ENCODE data around the gene CPSF4L.

The CPSF4L gene

DNA sequence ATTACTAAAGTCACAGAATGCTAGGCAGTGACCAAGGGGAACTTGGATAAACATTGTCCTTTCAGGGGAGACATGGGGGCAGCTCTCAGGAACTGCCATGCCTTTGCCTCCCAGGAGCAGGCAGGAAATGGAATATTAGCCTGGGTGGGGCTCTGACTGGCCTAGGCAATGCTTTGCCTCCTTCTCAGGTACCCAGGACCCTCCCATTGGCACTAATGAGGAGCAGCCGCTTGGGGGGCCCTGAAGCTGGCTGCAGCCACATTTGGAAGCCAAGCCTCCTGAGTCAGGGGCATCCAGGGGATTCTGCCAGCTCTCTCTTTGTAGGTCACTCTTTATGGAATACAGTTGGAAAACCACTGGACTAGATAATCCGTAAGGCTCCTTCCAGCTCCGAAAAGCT is 5.5 kb downstream of the CPSF4L start:
- no peaks in the 10 kb centered on the region for H3K9me3 ChIP-seq (ENCODE audit: control insufficient read depth, insufficient read depth, low read depth, low read length)
- H3K27ac ChIP-seq (ENCODE audit: extremely low read depth, low read depth, low read length): no peak overlapping the region
- H3K4me3 ChIP-seq (ENCODE audit: low read depth, low read length): no peak overlapping the region
- CTCF ChIA-PET: interaction anchor here (0.6 to 13.4 kb wide), 28 partner anchors 10 to 699 kb away, joined by 3 to 315 read pairs (median 6); partner anchors contain the start of genes CDC42EP4 and COG1
- no peaks in the 10 kb centered on the region for H3K36me3 ChIP-seq (ENCODE audit: control insufficient read depth in 2 of 2, insufficient read depth in 1 of 2, low read length in 2 of 2)
- H3K4me1 ChIP-seq (ENCODE audit: control insufficient read depth, insufficient read depth, low read length): no peaks in the 10 kb centered on the region
- POLR2A ChIA-PET: interaction anchor here (1.3 kb wide), 1 partner anchor 113 kb away, joined by 3 read pairs; no protein-coding TSS in a partner anchor
- TF ChIP-seq PRDM1 (tag by site-specific recombination; IDR thresholded peaks at IDR 0.05) (no peak), SP2 (tag by site-specific recombination; IDR thresholded peaks at IDR 0.05) (no peak), ZNF140 (tag by site-specific recombination; IDR thresholded peaks at IDR 0.05) (no peak), ZNF146 (tag by site-specific recombination; IDR thresholded peaks at IDR 0.05) (no peak), ZNF157 (tag by site-specific recombination; IDR thresholded peaks at IDR 0.05) (no peak), KLF1 (tag by site-specific recombination; IDR thresholded peaks at IDR 0.05) (no peak), ZNF174 (tag by site-specific recombination; IDR thresholded peaks at IDR 0.05) (no peak), HOXD13 (CRISPR knock-in tag; IDR thresholded peaks at IDR 0.05; ENCODE audit: borderline replicate concordance) (no peak), FEZF1 (tag by site-specific recombination; IDR thresholded peaks at IDR 0.05) (no peak), ZBTB8A (tag by site-specific recombination; IDR thresholded peaks at IDR 0.05) (no peak), ZNF292 (tag by site-specific recombination; IDR thresholded peaks at IDR 0.05; ENCODE audit: borderline replicate concordance, low read depth) (no peak)
- TF ChIP-seq, protein P1, sequence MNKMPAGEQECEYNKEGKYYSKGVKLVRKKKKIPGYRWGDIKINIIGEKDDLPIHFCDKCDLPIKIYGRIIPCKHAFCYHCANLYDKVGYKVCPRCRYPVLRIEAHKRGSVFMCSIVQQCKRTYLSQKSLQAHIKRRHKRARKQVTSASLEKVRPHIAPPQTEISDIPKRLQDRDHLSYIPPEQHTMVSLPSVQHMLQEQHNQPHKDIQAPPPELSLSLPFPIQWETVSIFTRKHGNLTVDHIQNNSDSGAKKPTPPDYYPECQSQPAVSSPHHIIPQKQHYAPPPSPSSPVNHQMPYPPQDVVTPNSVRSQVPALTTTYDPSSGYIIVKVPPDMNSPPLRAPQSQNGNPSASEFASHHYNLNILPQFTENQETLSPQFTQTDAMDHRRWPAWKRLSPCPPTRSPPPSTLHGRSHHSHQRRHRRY (tag by site-specific recombination; IDR thresholded peaks at IDR 0.05): no peak
- TF ChIP-seq, protein P2, sequence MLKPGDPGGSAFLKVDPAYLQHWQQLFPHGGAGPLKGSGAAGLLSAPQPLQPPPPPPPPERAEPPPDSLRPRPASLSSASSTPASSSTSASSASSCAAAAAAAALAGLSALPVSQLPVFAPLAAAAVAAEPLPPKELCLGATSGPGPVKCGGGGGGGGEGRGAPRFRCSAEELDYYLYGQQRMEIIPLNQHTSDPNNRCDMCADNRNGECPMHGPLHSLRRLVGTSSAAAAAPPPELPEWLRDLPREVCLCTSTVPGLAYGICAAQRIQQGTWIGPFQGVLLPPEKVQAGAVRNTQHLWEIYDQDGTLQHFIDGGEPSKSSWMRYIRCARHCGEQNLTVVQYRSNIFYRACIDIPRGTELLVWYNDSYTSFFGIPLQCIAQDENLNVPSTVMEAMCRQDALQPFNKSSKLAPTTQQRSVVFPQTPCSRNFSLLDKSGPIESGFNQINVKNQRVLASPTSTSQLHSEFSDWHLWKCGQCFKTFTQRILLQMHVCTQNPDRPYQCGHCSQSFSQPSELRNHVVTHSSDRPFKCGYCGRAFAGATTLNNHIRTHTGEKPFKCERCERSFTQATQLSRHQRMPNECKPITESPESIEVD (tag by site-specific recombination; IDR thresholded peaks at IDR 0.05): no peak
- TF ChIP-seq, protein P3, sequence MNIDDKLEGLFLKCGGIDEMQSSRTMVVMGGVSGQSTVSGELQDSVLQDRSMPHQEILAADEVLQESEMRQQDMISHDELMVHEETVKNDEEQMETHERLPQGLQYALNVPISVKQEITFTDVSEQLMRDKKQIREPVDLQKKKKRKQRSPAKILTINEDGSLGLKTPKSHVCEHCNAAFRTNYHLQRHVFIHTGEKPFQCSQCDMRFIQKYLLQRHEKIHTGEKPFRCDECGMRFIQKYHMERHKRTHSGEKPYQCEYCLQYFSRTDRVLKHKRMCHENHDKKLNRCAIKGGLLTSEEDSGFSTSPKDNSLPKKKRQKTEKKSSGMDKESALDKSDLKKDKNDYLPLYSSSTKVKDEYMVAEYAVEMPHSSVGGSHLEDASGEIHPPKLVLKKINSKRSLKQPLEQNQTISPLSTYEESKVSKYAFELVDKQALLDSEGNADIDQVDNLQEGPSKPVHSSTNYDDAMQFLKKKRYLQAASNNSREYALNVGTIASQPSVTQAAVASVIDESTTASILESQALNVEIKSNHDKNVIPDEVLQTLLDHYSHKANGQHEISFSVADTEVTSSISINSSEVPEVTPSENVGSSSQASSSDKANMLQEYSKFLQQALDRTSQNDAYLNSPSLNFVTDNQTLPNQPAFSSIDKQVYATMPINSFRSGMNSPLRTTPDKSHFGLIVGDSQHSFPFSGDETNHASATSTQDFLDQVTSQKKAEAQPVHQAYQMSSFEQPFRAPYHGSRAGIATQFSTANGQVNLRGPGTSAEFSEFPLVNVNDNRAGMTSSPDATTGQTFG (tag by site-specific recombination; IDR thresholded peaks at IDR 0.05; ENCODE audit: borderline replicate concordance): no peak
- TF ChIP-seq, protein P4, sequence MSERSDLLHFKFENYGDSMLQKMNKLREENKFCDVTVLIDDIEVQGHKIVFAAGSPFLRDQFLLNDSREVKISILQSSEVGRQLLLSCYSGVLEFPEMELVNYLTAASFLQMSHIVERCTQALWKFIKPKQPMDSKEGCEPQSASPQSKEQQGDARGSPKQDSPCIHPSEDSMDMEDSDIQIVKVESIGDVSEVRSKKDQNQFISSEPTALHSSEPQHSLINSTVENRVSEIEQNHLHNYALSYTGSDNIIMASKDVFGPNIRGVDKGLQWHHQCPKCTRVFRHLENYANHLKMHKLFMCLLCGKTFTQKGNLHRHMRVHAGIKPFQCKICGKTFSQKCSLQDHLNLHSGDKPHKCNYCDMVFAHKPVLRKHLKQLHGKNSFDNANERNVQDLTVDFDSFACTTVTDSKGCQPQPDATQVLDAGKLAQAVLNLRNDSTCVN (tag by site-specific recombination; optimal IDR thresholded peaks at IDR 0.05): no peak
- TF ChIP-seq, protein P5, sequence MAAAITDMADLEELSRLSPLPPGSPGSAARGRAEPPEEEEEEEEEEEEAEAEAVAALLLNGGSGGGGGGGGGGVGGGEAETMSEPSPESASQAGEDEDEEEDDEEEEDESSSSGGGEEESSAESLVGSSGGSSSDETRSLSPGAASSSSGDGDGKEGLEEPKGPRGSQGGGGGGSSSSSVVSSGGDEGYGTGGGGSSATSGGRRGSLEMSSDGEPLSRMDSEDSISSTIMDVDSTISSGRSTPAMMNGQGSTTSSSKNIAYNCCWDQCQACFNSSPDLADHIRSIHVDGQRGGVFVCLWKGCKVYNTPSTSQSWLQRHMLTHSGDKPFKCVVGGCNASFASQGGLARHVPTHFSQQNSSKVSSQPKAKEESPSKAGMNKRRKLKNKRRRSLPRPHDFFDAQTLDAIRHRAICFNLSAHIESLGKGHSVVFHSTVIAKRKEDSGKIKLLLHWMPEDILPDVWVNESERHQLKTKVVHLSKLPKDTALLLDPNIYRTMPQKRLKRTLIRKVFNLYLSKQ (tag by site-specific recombination; IDR thresholded peaks at IDR 0.05; ENCODE audit: borderline replicate concordance): no peak
- TF ChIP-seq, protein P6, sequence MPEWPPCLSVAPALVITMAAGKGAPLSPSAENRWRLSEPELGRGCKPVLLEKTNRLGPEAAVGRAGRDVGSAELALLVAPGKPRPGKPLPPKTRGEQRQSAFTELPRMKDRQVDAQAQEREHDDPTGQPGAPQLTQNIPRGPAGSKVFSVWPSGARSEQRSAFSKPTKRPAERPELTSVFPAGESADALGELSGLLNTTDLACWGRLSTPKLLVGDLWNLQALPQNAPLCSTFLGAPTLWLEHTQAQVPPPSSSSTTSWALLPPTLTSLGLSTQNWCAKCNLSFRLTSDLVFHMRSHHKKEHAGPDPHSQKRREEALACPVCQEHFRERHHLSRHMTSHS (tag by site-specific recombination; IDR thresholded peaks at IDR 0.05): no peak
